ENCODE results near the gene AOC2.

DNA sequence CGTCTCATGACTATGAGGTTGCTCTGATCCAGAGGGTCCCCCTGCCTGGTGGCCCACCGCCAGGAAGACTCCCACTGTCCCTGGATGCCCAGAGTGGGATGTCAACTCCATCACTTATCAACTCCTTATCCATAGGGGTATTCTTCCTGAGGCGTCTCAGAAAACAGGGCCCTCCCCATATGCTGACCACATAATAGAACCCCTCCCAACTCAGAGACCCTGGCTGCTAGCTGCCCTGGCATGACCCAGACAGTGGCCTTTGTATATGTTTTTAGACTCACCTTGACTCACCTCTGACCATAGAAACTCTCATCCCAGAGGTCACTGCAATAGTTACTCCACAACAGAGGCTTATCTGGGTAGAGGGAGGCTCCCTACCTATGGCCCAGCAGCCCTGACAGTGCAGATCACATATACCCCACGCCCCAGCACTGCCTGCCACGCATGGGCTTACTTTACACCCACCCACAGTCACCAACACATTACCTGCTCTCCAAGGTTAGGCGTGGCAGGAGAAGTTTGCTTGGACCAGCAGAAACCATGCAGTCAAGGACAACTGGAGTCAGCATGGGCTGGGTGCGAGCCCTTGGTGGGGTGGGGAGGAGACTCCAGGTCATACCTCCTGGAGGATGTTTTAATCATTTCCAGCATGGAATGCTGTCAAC lies 53.9 kb downstream of the AOC2 start:
- TF ChIP-seq EP300 (IDR thresholded peaks at IDR 0.05; ENCODE audit: low read depth in 2 of 2, low read length in 2 of 2) = peak in 1 of 2 experiments; percentile 61; a peak in 1 of 4 replicates
- no peak for TF ChIP-seq EP300 (CRISPR knock-in tag; IDR thresholded peaks at IDR 0.05; ENCODE audit: borderline replicate concordance)
- TF ChIP-seq, protein P1, sequence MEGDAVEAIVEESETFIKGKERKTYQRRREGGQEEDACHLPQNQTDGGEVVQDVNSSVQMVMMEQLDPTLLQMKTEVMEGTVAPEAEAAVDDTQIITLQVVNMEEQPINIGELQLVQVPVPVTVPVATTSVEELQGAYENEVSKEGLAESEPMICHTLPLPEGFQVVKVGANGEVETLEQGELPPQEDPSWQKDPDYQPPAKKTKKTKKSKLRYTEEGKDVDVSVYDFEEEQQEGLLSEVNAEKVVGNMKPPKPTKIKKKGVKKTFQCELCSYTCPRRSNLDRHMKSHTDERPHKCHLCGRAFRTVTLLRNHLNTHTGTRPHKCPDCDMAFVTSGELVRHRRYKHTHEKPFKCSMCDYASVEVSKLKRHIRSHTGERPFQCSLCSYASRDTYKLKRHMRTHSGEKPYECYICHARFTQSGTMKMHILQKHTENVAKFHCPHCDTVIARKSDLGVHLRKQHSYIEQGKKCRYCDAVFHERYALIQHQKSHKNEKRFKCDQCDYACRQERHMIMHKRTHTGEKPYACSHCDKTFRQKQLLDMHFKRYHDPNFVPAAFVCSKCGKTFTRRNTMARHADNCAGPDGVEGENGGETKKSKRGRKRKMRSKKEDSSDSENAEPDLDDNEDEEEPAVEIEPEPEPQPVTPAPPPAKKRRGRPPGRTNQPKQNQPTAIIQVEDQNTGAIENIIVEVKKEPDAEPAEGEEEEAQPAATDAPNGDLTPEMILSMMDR (CRISPR knock-in tag; IDR thresholded peaks at IDR 0.05) = no peak
- TF ChIP-seq ZNF841 (CRISPR knock-in tag; IDR thresholded peaks at IDR 0.05; ENCODE audit: borderline replicate concordance) = no peak
- TF ChIP-seq, protein P2, sequence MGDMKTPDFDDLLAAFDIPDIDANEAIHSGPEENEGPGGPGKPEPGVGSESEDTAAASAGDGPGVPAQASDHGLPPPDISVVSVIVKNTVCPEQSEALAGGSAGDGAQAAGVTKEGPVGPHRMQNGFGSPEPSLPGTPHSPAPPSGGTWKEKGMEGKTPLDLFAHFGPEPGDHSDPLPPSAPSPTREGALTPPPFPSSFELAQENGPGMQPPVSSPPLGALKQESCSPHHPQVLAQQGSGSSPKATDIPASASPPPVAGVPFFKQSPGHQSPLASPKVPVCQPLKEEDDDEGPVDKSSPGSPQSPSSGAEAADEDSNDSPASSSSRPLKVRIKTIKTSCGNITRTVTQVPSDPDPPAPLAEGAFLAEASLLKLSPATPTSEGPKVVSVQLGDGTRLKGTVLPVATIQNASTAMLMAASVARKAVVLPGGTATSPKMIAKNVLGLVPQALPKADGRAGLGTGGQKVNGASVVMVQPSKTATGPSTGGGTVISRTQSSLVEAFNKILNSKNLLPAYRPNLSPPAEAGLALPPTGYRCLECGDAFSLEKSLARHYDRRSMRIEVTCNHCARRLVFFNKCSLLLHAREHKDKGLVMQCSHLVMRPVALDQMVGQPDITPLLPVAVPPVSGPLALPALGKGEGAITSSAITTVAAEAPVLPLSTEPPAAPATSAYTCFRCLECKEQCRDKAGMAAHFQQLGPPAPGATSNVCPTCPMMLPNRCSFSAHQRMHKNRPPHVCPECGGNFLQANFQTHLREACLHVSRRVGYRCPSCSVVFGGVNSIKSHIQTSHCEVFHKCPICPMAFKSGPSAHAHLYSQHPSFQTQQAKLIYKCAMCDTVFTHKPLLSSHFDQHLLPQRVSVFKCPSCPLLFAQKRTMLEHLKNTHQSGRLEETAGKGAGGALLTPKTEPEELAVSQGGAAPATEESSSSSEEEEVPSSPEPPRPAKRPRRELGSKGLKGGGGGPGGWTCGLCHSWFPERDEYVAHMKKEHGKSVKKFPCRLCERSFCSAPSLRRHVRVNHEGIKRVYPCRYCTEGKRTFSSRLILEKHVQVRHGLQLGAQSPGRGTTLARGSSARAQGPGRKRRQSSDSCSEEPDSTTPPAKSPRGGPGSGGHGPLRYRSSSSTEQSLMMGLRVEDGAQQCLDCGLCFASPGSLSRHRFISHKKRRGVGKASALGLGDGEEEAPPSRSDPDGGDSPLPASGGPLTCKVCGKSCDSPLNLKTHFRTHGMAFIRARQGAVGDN (CRISPR knock-in tag; IDR thresholded peaks at IDR 0.05) = peak; percentile 66
- 0 out of 2 replicates have a peak, but pooled peaks have one; percentile 17 for TF ChIP-seq ZBTB7A (CRISPR knock-in tag; IDR thresholded peaks at IDR 0.05)
- no peak for TF ChIP-seq TGIF2 (CRISPR knock-in tag; IDR thresholded peaks at IDR 0.05)
- TF ChIP-seq CHCHD3 (CRISPR knock-in tag; IDR thresholded peaks at IDR 0.05) = no peak

Measured in HepG2 (cell line).